HT1080 (cell line): ENCODE data around the gene GABRD. TPM values are rescaled to one million over a fixed set of nuclear protein-coding genes. Genes with fewer than 3 reads are reported as not detected.

Source experiments
- DNase-seq: peaks from one replicate; pipeline ENCODE4 v3.0.0-alpha.2; 2015; ENCODE audit warnings: low read depth
- total RNA-seq: library from RNA; depleted of rRNA; stranded (reverse); fragments of >200 nt; shearing (Covaris generic); gene quantifications from 2 replicates; pipeline ENCODE4 v1.2.3, GENCODE V29; 2014

GABRD gene
- total RNA-seq, 1 experiment from 2014 or later: not detected

DNA sequence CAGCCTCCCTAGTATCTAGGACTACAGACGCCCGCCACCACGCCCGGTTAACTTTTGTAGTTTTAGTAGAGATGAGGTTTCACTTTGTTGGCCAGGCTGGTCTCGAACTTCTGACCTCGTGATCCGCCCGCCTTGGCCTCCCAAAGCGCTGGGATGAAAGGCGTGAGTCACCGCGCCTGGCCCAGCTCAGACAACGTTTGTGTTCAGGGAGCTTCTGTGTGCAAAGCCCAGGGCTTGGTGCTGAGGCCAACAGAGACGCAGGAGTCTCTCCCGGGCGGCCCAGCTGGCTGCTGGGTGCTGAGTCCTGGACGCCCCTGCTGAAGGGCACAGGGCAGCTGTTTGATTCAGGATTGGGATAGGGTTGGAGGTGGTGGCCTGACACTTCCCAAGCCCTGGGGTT lies 34.1 kb downstream of the GABRD start:
- DNase-seq: no peak

GRCh38 chr1:2053784-2054376 lies 34.7 kb downstream of the GABRD start:
- DNase-seq: no peak

DNA sequence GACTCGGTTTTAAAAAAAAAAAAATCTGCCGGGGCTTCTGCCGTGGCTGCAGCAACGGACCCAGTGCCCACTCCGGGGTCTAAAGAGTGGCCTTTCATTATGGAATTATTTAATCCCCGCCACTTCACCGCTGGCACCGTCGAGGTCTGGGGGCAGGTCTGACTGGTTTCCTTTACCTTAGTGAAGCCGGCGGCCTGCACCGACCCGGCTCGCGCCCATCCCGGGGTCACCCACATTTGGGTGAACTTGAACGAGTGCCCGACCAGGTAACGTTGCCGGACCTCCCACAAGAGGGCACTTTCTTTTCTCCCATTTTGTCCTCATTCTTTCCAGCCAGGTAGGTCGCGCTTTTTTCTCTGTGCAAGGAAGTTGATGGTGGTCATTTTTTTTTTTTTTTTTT lies 35.4 kb downstream of the GABRD start:
- DNase-seq: no peak

- no peak for DNase-seq
Observed at GRCh38 chr1:2055911-2056575, 36.9 kb downstream of the GABRD start.

- DNase-seq: no peak
Observed at GRCh38 chr1:2056955-2057590, 37.9 kb downstream of the GABRD start.

DNA sequence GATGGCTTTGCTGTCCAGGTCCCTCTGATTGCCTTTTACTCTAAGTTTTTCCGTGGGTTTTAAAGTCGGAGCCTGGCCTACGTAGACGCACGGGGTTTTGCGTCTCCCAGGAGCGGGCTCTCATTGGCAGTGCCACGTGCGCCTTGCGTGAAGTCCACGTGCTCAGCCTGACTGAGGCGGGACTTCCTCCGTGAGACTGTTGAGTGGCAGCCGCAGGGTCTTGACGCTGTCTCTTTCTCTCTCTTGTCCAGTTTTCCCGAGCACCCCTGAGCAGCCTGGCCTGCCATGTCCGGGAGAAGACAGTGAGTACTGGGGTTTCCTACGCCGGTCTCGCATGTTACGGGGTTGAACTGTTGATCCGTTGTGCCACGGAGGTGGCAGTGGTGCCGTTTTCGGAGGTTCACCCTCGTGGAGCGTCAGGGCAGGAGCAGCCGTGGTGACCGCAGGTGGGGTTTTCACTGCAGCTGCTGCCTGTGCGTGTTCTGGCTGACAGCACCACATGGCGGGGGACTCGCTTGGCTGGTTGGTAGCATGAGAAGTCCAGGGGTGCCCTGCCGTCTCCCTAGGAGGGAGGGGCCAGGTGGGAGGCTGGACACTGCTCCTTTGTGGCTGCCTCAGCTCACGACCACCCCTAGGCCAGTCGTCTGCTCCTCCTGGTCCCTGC lies 40.3 kb downstream of the GABRD start:
- no peak for DNase-seq

- DNase-seq: no peak
Observed at GRCh38 chr1:2060072-2060471, 40.9 kb downstream of the GABRD start.

DNA sequence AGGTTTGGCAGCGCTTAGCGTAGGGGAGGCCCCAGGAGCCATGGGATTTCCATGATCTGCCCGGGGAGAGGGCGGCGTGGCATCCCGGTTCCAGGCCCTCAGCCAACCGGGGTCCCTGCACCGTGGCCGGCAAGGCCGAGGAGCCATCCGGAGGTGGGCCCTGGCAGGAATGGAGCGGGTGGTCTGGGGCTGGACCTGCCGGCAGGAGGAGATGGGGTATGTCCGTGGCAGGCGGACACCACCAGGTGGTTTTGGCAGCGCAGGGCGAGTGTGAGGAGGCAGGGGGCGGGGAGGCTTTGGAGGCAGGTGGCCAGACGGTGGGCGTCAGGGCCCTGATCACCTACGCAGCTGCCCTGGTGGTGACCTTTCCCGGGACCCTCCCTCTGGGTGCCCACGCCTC lies 41.4 kb downstream of the GABRD start:
- no peak for DNase-seq

DNA sequence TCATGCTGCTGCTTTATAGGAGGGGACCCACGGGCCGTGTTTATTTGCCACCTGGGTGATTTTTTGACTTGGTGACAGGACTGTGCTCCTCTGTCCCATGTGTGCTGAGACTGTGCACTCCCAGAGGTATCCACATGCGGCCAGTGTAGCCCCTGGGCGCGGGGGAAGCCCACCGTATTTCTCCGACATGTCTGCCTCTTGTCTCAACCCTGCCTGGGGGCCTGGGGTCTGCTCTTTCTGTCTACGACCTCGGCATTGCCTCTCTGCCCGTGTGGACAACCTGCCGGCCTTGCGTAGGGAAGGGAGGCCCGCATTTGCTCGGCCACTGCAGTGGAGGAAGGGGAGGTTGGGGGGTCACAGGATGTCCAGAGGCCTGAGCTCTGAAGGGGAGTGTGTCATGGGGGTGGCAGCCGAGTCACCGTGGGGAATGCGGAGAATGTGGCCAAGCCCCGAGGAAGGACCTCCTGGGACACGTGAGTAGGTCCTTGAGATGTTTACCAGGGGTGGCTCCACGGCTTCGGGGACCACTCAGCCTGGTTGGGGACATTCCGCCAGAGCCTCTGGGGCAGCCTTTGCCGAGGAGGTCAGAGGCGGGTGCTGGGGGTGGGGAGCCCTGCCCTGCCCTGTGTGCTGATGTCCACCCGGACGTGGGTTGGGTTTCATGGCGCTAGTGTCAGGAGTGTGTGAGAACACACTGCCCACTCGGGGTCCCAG lies 42.1 kb downstream of the GABRD start:
- DNase-seq: no peak

GRCh38 chr1:2065699-2066098 lies 46.6 kb downstream of the GABRD start:
- no peak for DNase-seq

DNA sequence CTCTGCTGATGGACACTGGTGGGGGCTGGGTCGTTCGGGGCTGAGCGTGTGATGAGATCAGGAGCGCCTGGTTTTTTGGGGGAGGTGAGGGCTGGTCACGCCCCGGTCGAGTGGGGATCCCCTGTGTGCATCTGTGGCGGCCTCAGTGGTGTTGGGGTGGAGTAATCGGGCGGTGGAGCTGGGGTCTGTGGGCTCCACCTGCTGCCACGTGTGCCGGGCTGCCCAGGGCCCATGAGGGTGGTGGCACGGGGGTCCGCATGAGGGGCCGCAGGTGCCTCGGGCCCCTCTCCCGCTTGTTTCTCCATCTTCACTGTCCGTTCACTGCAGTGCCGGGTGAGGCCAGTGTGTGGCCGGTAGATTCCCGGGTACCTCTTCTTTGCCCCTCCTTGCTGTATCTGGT lies 48.2 kb downstream of the GABRD start:
- DNase-seq: no peak

- no peak for DNase-seq
Observed at GRCh38 chr1:2067981-2068380, 48.8 kb downstream of the GABRD start.

- DNase-seq: no peak
Observed at GRCh38 chr1:2068951-2069350, 49.8 kb downstream of the GABRD start.

DNA sequence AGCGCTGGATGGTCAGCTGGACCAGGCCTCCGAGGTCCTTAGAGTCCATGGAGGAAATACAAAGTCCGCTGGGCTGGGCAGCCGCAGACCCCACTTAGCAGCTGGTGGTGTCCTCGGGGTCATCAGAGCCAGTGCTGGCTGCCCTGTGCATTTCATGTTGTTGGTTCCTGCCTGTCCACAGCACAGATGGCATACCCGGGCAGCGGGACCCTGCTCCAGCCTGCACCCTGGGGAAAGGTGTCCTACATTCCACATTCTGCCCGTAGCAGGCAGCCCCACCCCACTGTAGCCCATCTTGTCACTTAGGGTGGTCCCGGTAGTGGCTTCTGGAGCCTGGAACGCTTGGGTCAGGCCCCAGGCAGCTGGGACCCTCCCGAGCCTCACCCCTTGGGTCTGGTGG lies 50.9 kb downstream of the GABRD start:
- no peak for DNase-seq

DNA sequence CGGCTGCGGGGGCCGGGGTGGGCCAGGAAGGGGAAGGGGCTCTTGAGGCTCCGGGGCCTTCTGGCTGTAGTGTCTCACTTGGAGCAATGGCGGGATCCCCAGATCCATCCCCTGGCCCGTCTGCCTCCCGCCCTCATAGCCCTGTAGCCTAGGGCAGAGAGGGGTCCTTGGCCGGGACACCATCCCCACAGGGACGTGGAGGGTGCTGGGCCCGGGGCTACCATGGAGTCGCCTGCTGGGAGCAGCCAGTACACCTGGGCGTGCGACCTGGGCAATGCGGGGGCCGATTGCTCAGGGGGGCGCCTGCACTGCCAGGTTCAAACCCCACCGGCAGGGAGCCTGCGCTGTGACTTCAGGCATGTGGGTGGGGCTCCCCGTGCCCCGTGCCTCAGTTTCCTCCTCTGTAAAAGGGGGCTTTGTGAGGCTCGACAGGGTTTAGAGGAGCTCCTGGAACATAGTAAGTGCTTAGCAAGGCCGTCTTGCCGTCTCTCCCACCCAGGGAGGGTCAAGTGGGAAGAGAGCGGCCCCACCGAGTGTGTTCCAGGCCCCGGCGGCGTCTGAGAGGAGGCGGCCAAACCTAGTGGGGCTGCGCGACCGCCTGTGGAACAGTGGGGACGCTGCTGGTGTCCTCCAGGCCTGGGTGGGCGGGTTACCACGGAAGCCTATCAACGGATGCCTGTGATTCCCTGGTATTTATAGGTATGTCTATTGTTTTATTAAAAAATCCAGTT lies 51.8 kb downstream of the GABRD start:
- no peak for DNase-seq

DNA sequence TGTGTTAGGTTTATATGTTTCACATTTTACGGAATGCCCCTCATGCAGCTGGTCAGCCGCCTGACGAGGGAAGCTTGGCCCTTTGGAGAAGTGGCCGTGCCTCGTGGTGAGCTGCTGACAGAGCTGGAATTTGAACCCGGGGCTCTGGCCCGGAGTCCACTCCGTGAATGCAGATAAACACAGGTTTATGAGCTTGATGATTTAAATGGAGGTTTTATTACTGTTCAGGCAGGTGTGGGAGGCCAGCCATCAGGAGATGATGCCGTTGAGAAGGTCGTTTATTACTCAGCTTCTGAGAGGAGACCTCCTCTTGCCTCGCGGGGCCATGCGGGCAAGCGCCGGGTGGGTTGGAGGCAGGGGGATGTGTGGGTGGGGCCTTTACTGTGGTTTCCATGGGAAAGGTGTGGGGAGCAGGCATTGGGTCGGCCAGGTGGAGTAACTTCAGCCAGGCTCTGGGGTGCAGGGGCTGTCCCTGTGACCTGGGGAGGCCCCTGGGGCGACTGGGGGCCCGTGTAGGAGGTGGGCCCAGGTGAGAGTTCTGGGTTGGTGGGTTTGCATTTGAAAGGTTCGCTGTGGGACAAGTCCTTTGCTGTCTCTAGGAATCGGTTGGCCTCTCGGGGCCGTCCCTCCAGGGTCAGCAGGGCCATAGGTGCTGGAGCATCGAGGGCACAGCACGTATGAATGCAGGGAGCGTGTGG lies 53.1 kb downstream of the GABRD start:
- no peak for DNase-seq

GRCh38 chr1:2072891-2073290 lies 53.7 kb downstream of the GABRD start:
- DNase-seq: no peak

DNA sequence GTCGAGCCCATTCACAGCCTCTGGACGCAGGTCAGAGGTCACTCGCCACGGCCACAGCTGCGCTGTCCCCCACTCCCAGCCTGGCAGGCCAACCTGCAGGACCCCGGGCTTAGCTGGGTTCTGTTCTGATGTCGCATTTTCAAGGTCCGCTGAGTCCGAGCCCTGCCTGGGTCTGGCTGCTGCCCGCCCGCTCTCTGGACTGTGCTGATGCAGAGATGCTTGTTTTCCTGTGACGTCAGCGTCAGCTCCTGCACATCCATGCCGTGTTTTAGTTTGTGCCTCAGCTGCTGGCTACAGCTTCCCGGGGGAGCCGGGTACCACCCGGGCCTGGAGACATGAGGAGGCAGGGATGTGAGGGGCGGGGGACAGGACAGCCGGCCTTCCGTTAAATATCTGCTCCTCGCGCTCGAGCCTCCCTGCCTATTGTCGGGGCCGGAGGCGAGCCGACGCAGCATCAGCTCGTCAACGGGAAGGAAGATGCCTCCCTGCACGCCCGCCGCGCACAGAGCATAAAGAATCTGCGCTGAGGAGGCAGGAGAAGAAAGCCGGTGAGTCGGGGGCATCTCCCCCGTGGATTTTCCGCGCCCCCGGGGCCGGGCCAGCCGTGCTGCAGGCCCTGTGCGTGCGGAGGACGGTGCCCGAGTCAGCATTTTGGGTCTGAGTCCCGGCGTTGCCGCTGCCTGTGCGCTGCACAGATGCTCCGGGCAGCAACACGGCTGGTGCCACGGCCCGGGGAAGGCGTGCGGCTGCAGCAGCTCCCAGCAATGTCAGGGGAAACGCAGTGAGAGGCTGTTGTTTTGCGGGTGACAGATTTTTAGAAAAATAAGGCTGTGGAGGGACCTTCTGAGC lies 54.5 kb downstream of the GABRD start:
- DNase-seq: no peak

GRCh38 chr1:2074396-2074795 lies 55.3 kb downstream of the GABRD start:
- DNase-seq: no peak
